ENCODE results near the gene LDHAL6B. TPM values are rescaled to one million over a fixed set of nuclear protein-coding genes. Genes with fewer than 3 reads are reported as not detected.

The LDHAL6B gene
- polyA plus RNA-seq, 3 donors: not detected

GRCh38 chr15:59252137-59252536 is 45.5 kb downstream of the LDHAL6B start:
- no peaks in the 10 kb centered on the region for H3K27me3 ChIP-seq (ENCODE audit: control insufficient read depth in 2 of 2, insufficient read depth in 2 of 2, low read length in 2 of 2)
- no peak overlapping the region for H3K4me3 ChIP-seq (replicated peaks in 1 of 3; ENCODE audit: low read depth in 2 of 3, low read length in 3 of 3)
- H3K4me1 ChIP-seq (ENCODE audit: control insufficient read depth in 1 of 2, insufficient read depth in 2 of 2, low read length in 2 of 2): peaks cover 4 to 10% of the 10 kb centered on the region in 2 donors
- H3K36me3 ChIP-seq (replicated peaks in 1 of 2; ENCODE audit: control insufficient read depth in 1 of 2, insufficient read depth in 2 of 2, low read length in 2 of 2): peaks cover 2 to 8% of the 10 kb centered on the region in 2 donors
- Mint-ChIP-seq H3K27me3 (ENCODE audit: low read depth in 3 of 3) (no peaks in the 10 kb centered on the region), H3K4me1 (peaks cover 11% of the 10 kb centered on the region), H3K27ac (no peak overlapping the region), H3K9me3 (no peaks in the 10 kb centered on the region), H3K36me3 (peaks cover 8 to 33% of the 10 kb centered on the region in 2 donors), H3K4me3 (no peak overlapping the region)
- H3K4me2 ChIP-seq (replicated peaks; ENCODE audit: extremely low read depth, low read length, poor library complexity, severe bottlenecking): no peak overlapping the region
- H3K9me3 ChIP-seq (replicated peaks in 1 of 2; ENCODE audit: control insufficient read depth in 1 of 2, insufficient read depth in 1 of 2, low read length in 2 of 2): no peaks in the 10 kb centered on the region
- peaks cover 4% of the 10 kb centered on the region for H4K20me1 ChIP-seq (ENCODE audit: insufficient read depth, low read length)
- no peak for TF ChIP-seq CTCF (IDR thresholded peaks at IDR 0.05)
- intact Hi-C loops (cut with micrococcal nuclease): loop anchor here in 1 of 2 donors (5.0 kb wide), 1 partner anchor 240 kb away; no protein-coding TSS in a partner anchor
- no peak overlapping the region for H3K9ac ChIP-seq (ENCODE audit: insufficient read depth, low read length, poor library complexity, severe bottlenecking)
- 100% methylated on average over 1 of the region's 5 CpGs for WGBS (ENCODE audit: insufficient coverage)
- no peak overlapping the region for H3K27ac ChIP-seq (ENCODE audit: low read depth in 1 of 2, low read length in 2 of 2)
- no peaks in the 10 kb centered on the region for H3K79me2 ChIP-seq (ENCODE audit: insufficient read depth, low read length)
- H2AFZ ChIP-seq (ENCODE audit: insufficient read depth, low read depth, low read length, poor library complexity, severe bottlenecking): no peak overlapping the region
- no peak for DNase-seq

GRCh38 chr15:59255680-59256336 is 49.2 kb downstream of the LDHAL6B start:
- Histone ChIP-seq H4K20me1 (ENCODE audit: insufficient read depth, low read length) (no peaks in the 10 kb centered on the region), H3K27ac (ENCODE audit: low read depth in 1 of 2, low read length in 2 of 2) (no peak overlapping the region), H3K9ac (ENCODE audit: insufficient read depth, low read length, poor library complexity, severe bottlenecking) (no peak overlapping the region), H3K79me2 (ENCODE audit: insufficient read depth, low read length) (no peaks in the 10 kb centered on the region), H3K9me3 (replicated peaks in 1 of 2; ENCODE audit: control insufficient read depth in 1 of 2, insufficient read depth in 1 of 2, low read length in 2 of 2) (no peaks in the 10 kb centered on the region), H3K36me3 (replicated peaks in 1 of 2; ENCODE audit: control insufficient read depth in 1 of 2, insufficient read depth in 2 of 2, low read length in 2 of 2) (peaks cover 5 to 8% of the 10 kb centered on the region in 2 donors), H3K4me1 (ENCODE audit: control insufficient read depth in 1 of 2, insufficient read depth in 2 of 2, low read length in 2 of 2) (peaks cover 3 to 9% of the 10 kb centered on the region in 2 donors), H2AFZ (ENCODE audit: insufficient read depth, low read depth, low read length, poor library complexity, severe bottlenecking) (no peak overlapping the region), H3K27me3 (ENCODE audit: control insufficient read depth in 2 of 2, insufficient read depth in 2 of 2, low read length in 2 of 2) (no peaks in the 10 kb centered on the region), H3K4me3 (replicated peaks in 1 of 3; ENCODE audit: low read depth in 2 of 3, low read length in 3 of 3) (no peak overlapping the region), H3K4me2 (replicated peaks; ENCODE audit: extremely low read depth, low read length, poor library complexity, severe bottlenecking) (no peak overlapping the region)
- Mint-ChIP-seq H3K27ac (no peak overlapping the region), H3K9me3 (no peaks in the 10 kb centered on the region), H3K4me1 (peaks cover 6% of the 10 kb centered on the region), H3K36me3 (peaks cover 10 to 37% of the 10 kb centered on the region in 2 donors), H3K27me3 (ENCODE audit: low read depth in 3 of 3) (no peaks in the 10 kb centered on the region), H3K4me3 (no peak overlapping the region)
- no peak for DNase-seq
- intact Hi-C loops (cut with micrococcal nuclease): no loop called here
- WGBS (ENCODE audit: insufficient coverage): 71% methylated on average over 4 of the region's 7 CpGs
- no peak for TF ChIP-seq CTCF (IDR thresholded peaks at IDR 0.05)
